ENCODE results near the gene FERMT2. TPM values are rescaled to one million over a fixed set of nuclear protein-coding genes. Genes with fewer than 3 reads are reported as not detected.

Gene FERMT2
- total and polyA plus RNA-seq, 2 experiments from 2014 or later, result 68.8 to 79.8 TPM

GRCh38 chr14:52900731-52901130 is 50.1 kb downstream of the FERMT2 start:
- Histone ChIP-seq H3K27ac (no peak overlapping the region), H3K9me3 (ENCODE audit: low read depth) (no peaks in the 10 kb centered on the region), H3K4me3 (no peak overlapping the region), H3K4me1 (ENCODE audit: low read depth) (no peaks in the 10 kb centered on the region), H3K36me3 (peaks cover 12% of the 10 kb centered on the region), H3K27me3 (no peaks in the 10 kb centered on the region)
- no peak for TF ChIP-seq CTCF (IDR thresholded peaks at IDR 0.05; ENCODE audit: low read depth, low read length)
- DNase-seq (ENCODE audit: low read depth in 1 of 2, low spot score in 1 of 2), result no peak

GRCh38 chr14:52898496-52898895 is 52.4 kb downstream of the FERMT2 start:
- TF ChIP-seq CTCF (IDR thresholded peaks at IDR 0.05; ENCODE audit: low read depth, low read length), result no peak
- DNase-seq (ENCODE audit: low read depth in 1 of 2, low spot score in 1 of 2), result no peak
- H3K4me1 ChIP-seq (ENCODE audit: low read depth), result peaks cover 5% of the 10 kb centered on the region
- peaks cover 12% of the 10 kb centered on the region for H3K36me3 ChIP-seq
- H3K27ac ChIP-seq, result peak overlapping the region; percentile 36
- H3K9me3 ChIP-seq (ENCODE audit: low read depth), result no peaks in the 10 kb centered on the region
- H3K4me3 ChIP-seq, result no peak overlapping the region
- H3K27me3 ChIP-seq, result no peaks in the 10 kb centered on the region

- no peak for TF ChIP-seq CTCF (IDR thresholded peaks at IDR 0.05; ENCODE audit: low read depth, low read length)
These were observed 55.9 kb downstream of the FERMT2 start for GRCh38 chr14:52895000-52895399.

GRCh38 chr14:52891800-52892199 is 59.0 kb downstream of the FERMT2 start:
- H3K27ac ChIP-seq, result no peak overlapping the region
- H3K9me3 ChIP-seq (ENCODE audit: low read depth), result no peaks in the 10 kb centered on the region
- TF ChIP-seq CTCF (IDR thresholded peaks at IDR 0.05; ENCODE audit: low read depth, low read length), result no peak
- no peak overlapping the region for H3K4me3 ChIP-seq
- peaks cover 22% of the 10 kb centered on the region for H3K36me3 ChIP-seq
- H3K27me3 ChIP-seq, result no peaks in the 10 kb centered on the region
- H3K4me1 ChIP-seq (ENCODE audit: low read depth), result peaks cover 5% of the 10 kb centered on the region
- no peak for DNase-seq (ENCODE audit: low read depth in 1 of 2, low spot score in 1 of 2)

More at GRCh38 chr14:52895000-52895399, 55.9 kb downstream of the FERMT2 start:
- peaks cover 12% of the 10 kb centered on the region for H3K36me3 ChIP-seq
- no peak for DNase-seq (ENCODE audit: low read depth in 1 of 2, low spot score in 1 of 2)
- H3K27me3 ChIP-seq, result no peaks in the 10 kb centered on the region
- H3K4me1 ChIP-seq (ENCODE audit: low read depth), result peaks cover 5% of the 10 kb centered on the region
- H3K9me3 ChIP-seq (ENCODE audit: low read depth), result no peaks in the 10 kb centered on the region
- no peak overlapping the region for H3K27ac ChIP-seq
- no peak overlapping the region for H3K4me3 ChIP-seq

GRCh38 chr14:52888839-52889838 is 61.7 kb downstream of the FERMT2 start:
- Histone ChIP-seq H3K4me1 (ENCODE audit: low read depth) (no peaks in the 10 kb centered on the region), H3K36me3 (peaks cover 22% of the 10 kb centered on the region), H3K27me3 (no peaks in the 10 kb centered on the region), H3K9me3 (ENCODE audit: low read depth) (no peaks in the 10 kb centered on the region), H3K4me3 (no peak overlapping the region), H3K27ac (peak overlapping the region; percentile 3)
- TF ChIP-seq CTCF (IDR thresholded peaks at IDR 0.05; ENCODE audit: low read depth, low read length), result no peak
- no peak for DNase-seq (ENCODE audit: low read depth in 1 of 2, low spot score in 1 of 2)

Measured in cardiac muscle cell (in vitro differentiated cells and primary cell).